Renal pelvis (tissue), 4 donors: ENCODE results near the gene TRIML2. TPM values are rescaled to one million over a fixed set of nuclear protein-coding genes. Genes with fewer than 3 reads are reported as not detected.
"Not testable (repeated sequence)": the region's sequence is repeated elsewhere in the genome, so short reads cannot be mapped to it uniquely, and the experiment has no call there.

Source experiments
- DNase-seq: peaks from one replicate; pipeline ENCODE4 v3.0.0-alpha.2; 2013
- polyA plus RNA-seq, 3 donors: library from polyadenylated mRNA; unstranded; fragments of 120-200 nt; gene quantifications; one replicate each; pipeline ENCODE4 v1.2.1, GENCODE V29; 2013; ENCODE audit not compliant: insufficient read length in 3 of 3

The TRIML2 gene
- polyA plus RNA-seq, 3 donors: 0.51 TPM; not detected in 2

GRCh38 chr4:188107931-188108843 lies 1.2 kb downstream of the TRIML2 start:
- DNase-seq: no peak

DNA sequence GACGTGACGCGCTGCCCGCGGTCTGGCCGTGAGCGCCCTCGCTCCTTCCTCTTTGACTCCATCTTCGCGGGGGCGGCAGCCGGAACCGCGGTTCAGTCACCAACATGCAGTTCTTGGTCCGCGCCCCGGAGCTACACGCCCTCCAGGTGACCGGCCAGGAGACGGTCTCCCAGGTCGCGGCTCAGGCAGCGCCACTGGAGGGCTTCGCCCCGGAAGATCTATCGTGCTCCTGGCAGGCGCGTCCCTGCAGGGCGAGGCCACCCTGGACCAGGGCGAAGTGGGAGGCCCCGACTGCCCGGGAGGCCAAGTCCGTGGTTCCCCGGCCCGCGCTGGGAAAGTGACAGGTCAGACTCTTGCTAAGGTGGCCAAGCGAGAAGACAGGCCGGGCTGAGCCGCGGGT lies 2.9 kb downstream of the TRIML2 start:
- DNase-seq: no peak

GRCh38 chr4:188092824-188093223 lies 16.6 kb downstream of the TRIML2 start:
- no peak for DNase-seq

GRCh38 chr4:188086858-188087257 lies 22.5 kb downstream of the TRIML2 start:
- no peak for DNase-seq

- no peak for DNase-seq
These were observed 26.6 kb downstream of the TRIML2 start for GRCh38 chr4:188082796-188083195.

DNA sequence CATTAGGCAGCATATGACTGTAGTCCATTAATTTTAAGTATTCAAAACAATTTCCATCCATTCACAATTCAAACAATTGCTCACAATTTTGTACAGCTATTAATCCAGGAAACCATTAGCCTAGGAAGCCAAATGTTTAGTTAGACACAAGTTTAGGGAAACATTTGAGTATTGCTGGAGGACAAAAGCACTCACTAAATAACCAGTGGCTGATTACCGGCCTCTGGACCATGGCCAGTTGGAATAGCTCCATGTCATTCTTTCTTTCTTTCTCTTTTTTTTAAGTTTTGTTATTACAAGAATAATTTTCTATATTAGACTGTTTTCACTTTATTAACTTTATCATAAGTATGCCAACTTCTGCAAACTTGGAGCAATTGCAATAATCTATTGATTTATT lies 31.3 kb downstream of the TRIML2 start:
- DNase-seq: no peak

GRCh38 chr4:188076169-188076568 lies 33.2 kb downstream of the TRIML2 start:
- no peak for DNase-seq

DNA sequence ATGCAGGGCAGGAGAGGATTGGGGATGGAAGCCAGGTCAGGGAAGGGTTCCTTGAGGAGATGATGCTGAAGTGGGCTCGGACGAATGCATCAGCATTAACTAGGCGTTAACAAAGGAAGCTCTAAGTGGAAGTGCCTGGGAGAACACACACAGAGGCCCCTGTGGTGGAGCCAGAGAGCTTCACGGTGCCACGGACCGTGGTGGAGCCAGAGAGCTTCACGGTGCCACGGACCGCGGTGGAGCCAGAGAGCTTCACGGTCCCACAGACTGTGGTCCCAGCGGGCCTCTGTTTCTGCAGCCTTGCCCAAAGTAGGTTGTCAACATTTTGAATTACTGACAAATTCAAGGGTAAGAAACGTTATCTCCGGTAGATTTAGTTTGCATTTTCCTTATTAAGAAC lies 48.3 kb downstream of the TRIML2 start:
- DNase-seq: no peak

DNA sequence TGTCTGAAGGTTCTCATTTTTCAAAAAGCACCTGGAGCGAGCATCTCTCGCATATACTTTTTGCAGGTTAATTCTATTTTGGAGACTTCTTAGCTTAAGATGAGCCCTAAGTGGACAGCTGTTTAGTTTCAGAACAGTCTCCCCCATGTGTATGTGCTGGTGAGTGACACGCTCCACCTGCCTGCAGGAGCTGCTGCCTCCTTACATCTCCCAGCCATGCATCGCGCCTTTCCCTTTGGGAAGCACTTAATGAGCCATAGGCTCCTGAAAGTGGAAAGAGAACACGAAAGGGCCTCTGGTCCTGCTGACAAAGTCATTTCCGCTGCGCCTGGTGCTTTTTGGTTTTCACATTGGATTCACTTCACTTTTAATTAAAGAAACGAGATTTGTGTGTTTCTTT lies 56.1 kb downstream of the TRIML2 start:
- peak; percentile 33 for DNase-seq

GRCh38 chr4:188046657-188047056 lies 62.7 kb downstream of the TRIML2 start:
- peak; percentile 26 for DNase-seq

GRCh38 chr4:188045461-188045860 lies 63.9 kb downstream of the TRIML2 start:
- DNase-seq: not testable (repeated sequence)

DNA sequence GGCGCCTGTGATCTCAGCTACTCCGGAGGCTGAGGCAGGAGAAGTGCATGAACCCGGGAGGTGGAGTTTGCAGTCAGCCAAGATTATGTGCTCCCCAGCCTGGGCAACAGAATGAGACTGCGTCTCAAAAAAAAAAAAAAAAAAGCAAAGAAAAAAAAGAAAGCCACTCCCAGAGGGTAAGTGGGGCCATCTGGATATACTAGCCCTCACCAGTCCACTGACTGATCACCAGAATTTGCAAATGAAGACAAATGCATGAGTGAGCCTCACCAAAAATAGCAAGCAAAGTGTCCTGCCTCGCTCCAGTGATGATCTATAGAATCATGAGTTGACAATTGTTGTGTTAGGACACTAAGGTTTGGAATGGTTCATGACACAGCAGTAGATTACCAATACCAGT lies 66.2 kb downstream of the TRIML2 start:
- DNase-seq: no peak

- no peak for DNase-seq
These were observed 67.2 kb downstream of the TRIML2 start for GRCh38 chr4:188042191-188042590.

DNA sequence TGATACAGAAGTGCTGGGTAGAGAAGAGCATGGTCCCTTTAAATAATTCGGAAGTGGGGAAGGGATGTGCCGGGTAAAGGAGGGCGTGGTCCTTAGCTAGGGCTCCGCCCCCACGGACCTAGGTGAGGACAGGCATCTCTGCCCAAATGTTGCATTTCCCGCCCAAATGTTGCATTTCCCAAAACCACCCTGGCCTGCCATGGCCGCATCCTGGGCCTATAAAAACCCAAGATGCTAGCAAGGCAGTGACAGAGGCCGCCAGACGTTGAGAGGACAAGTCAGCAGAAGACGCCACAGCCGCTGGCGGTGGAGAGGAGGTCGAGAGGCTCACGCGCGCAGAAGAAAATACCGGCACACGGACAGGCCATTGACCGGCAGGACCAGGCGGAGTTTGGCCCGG lies 67.7 kb downstream of the TRIML2 start:
- DNase-seq: no peak

Other genes starting within 250 kb of the TRIML2 start
- gene ZFP42, start 113.8 kb downstream of the TRIML2 start, polyA plus RNA-seq: 1 to 10 TPM; 1.4 to 1.7 (median 1.5) TPM
- not detected for gene TRIML1, start 29.8 kb upstream of the TRIML2 start, polyA plus RNA-seq